Ureter (tissue), 1 donor: ENCODE data around the gene MET. TPM values are rescaled to one million over a fixed set of nuclear protein-coding genes. Genes with fewer than 3 reads are reported as not detected.

Experiments used
- DNase-seq: peaks from one replicate; pipeline ENCODE4 v3.0.0-alpha.2; 2020; ENCODE audit warnings: low spot score
- total RNA-seq: library from RNA; stranded (reverse); gene quantifications from one replicate; pipeline ENCODE4 v1.2.4, GENCODE V29; 2023
- donor health status: DM: yes; HTN: yes; CAD: no.

The MET gene
- total RNA-seq, 1 donor from 2014 or later, result 54.1 TPM

DNA sequence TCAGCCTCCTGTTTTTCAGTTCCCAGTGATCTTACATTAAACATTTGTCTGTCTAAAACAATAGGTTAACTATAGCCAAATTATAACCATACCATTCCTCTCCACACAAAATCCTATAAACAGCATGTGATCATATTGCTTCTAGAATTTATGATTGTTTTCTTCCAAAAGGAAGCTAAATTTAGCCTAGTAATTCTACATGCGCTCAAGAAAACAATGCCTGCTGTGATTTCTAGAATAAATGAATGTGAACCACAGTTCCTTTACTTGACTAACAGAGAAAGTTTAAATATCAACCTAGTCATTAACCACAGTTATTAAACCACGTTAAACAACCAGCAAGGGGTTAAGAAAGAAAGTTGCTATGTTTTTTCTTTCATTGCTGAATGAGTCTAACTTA, 26.4 kb downstream of the MET start:
- no peak for DNase-seq

- DNase-seq, result no peak
These were observed 27.1 kb downstream of the MET start for GRCh38 chr7:116698930-116699721.

DNA sequence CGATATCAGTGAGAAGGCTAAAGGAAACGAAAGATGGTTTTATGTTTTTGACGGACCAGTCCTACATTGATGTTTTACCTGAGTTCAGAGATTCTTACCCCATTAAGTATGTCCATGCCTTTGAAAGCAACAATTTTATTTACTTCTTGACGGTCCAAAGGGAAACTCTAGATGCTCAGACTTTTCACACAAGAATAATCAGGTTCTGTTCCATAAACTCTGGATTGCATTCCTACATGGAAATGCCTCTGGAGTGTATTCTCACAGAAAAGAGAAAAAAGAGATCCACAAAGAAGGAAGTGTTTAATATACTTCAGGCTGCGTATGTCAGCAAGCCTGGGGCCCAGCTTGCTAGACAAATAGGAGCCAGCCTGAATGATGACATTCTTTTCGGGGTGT, 27.7 kb downstream of the MET start:
- DNase-seq, result no peak

- no peak for DNase-seq
These were observed 30.2 kb downstream of the MET start for GRCh38 chr7:116702046-116702785.

DNA sequence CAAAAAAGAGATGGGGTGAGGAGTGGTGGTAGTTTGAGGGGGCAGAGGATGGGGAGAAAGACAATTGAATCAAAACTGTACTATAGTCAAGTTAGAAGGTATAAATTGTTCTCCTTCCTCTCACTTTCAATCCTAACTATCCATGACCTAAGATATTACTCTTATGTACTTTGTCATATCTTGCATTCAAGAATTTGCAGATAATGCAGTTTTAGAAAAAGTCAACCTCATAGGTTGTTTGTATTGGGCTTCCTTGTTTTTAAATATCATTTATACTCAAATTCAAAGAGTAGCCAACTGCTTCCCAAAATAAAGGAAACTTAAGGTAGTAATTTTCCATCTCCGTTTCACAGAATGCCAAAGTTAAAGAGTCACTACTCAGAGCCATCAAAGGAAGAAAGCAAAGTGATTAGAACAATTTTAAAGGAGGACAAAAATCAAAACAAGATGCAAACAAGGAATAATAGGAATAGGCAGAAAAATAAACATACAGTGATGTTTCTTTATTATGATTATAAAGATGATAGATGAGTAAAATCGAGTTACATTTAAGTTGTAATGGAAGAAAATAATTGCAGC, 32.7 kb downstream of the MET start:
- DNase-seq, result no peak

DNA sequence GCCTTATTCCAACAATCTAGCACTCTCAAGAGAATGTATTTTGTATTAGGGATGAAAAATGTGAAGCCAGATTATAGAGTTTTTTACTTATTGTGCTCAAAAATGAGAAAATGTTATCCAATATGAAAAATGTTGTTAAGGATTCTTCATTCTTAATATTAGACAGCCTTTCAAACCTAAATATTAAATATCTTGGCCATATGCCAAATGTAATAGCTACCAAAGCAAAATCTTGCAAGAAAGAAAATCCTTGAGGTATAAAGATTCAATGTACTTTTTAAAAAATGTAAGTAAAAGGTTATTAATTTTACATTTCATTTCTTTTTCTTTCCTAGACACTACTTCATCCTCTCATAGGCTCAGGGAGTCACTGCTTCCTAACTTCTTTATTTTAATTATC, 33.4 kb downstream of the MET start:
- no peak for DNase-seq

GRCh38 chr7:116706668-116707126, 34.7 kb downstream of the MET start:
- DNase-seq, result no peak

GRCh38 chr7:116707289-116707688, 35.3 kb downstream of the MET start:
- no peak for DNase-seq

- DNase-seq, result no peak
These were observed 36.3 kb downstream of the MET start for GRCh38 chr7:116708248-116708647.

- no peak for DNase-seq
These were observed 36.9 kb downstream of the MET start for GRCh38 chr7:116708861-116709260.

GRCh38 chr7:116709336-116709735, 37.3 kb downstream of the MET start:
- no peak for DNase-seq

DNA sequence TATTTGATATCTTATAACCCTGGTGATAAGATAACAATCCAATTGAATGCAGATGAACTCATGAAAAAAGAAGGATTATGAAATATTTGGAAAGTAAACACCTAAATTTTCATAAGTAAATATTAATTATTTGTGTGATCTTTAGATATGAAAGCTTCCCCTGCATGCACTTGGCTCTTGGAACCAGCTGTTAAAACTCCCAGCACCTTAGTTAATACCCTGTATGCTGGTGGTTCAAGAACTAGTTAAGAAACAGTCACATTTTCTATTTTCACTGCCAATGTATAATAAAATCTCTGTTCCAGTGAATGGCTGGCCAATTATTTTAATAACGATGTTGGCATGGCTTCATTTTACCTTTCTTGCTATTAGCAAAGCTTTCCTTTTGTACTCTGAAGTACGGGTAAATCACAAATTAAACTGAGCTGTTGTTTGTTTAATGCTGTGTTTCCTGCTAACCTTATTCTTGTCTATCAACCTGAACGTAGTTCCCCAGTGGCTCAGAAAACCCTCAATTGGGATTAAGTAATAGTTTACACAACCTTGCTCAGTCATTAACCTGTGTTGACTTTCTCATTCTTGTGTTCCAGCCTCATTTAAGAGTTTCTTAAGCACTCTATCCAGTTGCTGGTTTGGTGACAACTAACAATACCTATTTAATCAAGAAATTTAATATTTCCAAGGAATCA, 38.9 kb downstream of the MET start:
- no peak for DNase-seq

DNA sequence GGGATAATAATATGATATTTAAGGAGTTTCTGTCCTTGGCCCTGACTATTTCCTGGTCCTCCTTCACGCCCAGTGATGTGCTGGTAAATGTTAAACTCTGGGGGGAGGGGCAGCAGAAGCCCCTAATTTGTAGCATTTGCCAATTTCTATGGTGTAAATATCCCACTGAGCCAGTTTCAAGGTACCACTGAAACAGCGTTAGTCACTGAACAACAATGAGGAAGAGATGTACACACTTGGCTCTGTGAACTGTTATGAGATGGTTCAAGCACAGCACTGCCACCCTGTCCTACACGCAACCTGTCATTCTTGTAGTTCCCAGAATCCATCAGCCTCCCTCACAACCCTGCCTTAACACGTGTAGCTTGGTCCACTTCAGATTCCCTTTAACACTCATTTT, 39.8 kb downstream of the MET start:
- no peak for DNase-seq

GRCh38 chr7:116713500-116713899, 41.5 kb downstream of the MET start:
- no peak for DNase-seq

DNA sequence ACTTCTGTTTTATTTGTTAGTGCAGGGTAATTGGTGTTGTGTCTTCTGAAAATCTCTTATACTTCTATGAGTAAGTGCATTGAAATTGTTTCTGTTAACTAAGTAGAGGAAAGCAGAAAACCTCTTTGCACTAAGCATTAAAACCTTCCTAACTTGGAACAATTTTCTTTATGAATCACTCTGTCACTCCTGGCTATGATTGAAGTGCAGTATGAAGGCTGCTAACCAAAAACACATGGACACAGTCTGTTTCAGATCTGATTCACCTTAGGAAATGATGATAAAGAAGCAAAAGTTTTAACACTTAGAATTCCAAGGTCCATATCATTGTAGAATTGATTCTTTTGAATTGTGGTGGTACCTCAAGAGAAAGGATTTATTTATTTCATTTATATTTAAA, 41.9 kb downstream of the MET start:
- DNase-seq, result no peak

GRCh38 chr7:116715077-116715476, 43.1 kb downstream of the MET start:
- DNase-seq, result no peak

- no peak for DNase-seq
These were observed 45.1 kb downstream of the MET start for GRCh38 chr7:116717137-116717536.

GRCh38 chr7:116723959-116724529, 52.0 kb downstream of the MET start:
- peak; percentile 60 for DNase-seq

GRCh38 chr7:116724560-116725231, 52.7 kb downstream of the MET start:
- no peak for DNase-seq

- DNase-seq, result no peak
These were observed 54.2 kb downstream of the MET start for GRCh38 chr7:116726149-116726548.

DNA sequence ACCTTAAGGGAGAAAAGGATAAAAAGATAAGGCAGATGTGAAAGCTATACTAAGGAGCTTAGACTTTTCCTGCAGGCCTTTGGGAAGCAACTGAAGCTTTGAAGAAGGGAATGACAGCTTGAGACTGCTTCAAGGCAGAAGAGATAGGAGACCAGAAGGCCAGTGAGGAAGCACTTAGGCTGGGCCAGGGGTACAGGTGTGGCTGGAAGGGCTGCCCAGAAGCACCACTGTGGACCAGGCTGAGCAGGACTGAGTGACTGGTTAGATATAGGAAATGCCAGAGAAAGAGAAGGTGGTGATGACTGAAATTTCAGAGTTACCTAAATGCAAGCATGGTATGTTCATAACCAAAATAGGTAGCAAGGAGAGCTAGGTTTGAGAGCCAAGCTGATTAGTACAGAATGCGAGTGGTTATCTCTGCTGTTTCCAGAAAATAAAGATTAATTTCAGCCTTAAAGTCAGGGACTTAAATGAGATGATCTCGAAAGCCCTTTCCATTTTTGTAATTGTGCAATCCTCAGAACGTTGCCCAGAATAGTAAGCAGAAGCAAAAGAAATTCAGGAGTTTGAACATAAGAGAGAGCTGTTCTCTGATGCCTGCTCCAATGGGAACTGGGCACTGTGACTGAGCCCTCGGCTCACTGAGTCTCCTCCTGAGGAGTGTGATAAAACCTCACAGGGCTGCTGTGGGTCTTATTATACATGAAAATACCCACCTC, 54.9 kb downstream of the MET start:
- DNase-seq, result no peak
